Measurements from ENCODE around the gene TGFBRAP1. TPM values are rescaled to one million over a fixed set of nuclear protein-coding genes. Genes with fewer than 3 reads are reported as not detected.

Gene TGFBRAP1
- total and polyA plus RNA-seq, 9 of the 15 experiments (the other 6 are each of a cell fraction or from before 2014, with no cell fraction given): 3.7 to 18.0 (median 11.0) TPM

DNA sequence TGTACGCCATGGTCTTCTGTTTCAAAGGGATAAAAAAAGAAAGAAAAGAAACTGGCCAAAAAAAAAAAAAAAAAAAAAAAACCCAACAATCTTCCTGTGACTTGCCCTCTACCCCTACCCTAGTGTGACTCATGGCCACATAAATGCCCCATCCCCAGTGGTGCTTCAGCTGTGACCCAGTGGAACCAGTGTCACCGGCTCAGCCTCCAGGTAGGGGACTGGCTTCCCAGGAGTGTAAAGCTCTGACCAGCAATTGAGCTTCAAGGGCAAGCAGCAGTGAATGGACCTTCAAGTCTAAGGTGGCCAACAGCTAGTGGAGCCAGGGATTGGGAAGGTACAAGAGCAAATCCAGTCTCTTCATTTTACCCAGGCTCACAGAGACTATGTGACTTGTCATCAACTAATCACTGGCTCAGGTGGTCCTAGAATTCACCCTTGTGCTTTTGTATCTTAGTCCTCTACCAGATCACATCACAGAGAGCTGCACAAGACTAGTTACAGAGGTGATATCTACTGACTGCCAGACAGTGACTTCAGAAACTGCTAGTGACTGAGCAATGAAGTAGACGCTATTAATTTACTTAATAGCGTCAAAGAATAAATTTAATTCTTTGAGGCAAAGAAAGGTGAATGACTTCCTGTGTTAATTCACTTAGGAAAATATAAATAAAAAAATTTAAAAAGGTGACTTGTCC lies 1.3 kb upstream of the TGFBRAP1 start (continued):
- TF ChIP-seq GABPB1 (CRISPR knock-in tag; IDR thresholded peaks at IDR 0.05) (no peak), ARID1B (IDR thresholded peaks at IDR 0.05) (0 out of 2 replicates have a peak, but pooled peaks have one; percentile 12), FOXP1 (CRISPR knock-in tag; IDR thresholded peaks at IDR 0.05) (no peak), CBFB (CRISPR knock-in tag; IDR thresholded peaks at IDR 0.05) (no peak), ZBTB34 (CRISPR knock-in tag; IDR thresholded peaks at IDR 0.05) (no peak), PCBP2 (IDR thresholded peaks at IDR 0.05; ENCODE audit: low read depth, low read length, poor library complexity, severe bottlenecking) (no peak), TOE1 (IDR thresholded peaks at IDR 0.05; ENCODE audit: borderline replicate concordance) (no peak), TOE1 (CRISPR knock-in tag; IDR thresholded peaks at IDR 0.05; ENCODE audit: borderline replicate concordance, low read depth) (no peak), NCOA1 (IDR thresholded peaks at IDR 0.05; ENCODE audit: low read depth) (no peak), ZNF347 (CRISPR knock-in tag; IDR thresholded peaks at IDR 0.05; ENCODE audit: low read depth) (no peak), POU5F1 (IDR thresholded peaks at IDR 0.05; ENCODE audit: borderline replicate concordance, low read depth, low read length, partially characterized antibody) (no peak), CEBPG (CRISPR knock-in tag; IDR thresholded peaks at IDR 0.05) (no peak), CEBPG (tag; conservative IDR thresholded peaks at IDR 0.05 in 1 of 2, IDR thresholded peaks at IDR 0.05 in 1 of 2) (no peak), MTA2 (IDR thresholded peaks at IDR 0.05; ENCODE audit: low read depth) (no peak), TFAP4 (CRISPR knock-in tag; IDR thresholded peaks at IDR 0.05; ENCODE audit: borderline replicate concordance) (no peak), TAF1 (IDR thresholded peaks at IDR 0.05; ENCODE audit: control insufficient read depth, extremely low read depth, insufficient read depth, low read length, severe bottlenecking) (peak; percentile 15), PYGO2 (tag; IDR thresholded peaks at IDR 0.05) (no peak), ZNF324 (CRISPR knock-in tag; IDR thresholded peaks at IDR 0.05) (no peak), CSDE1 (IDR thresholded peaks at IDR 0.05) (no peak), RBFOX2 (IDR thresholded peaks at IDR 0.05; ENCODE audit: low read depth, low read length) (no peak), CC2D1A (IDR thresholded peaks at IDR 0.05) (no peak), BRD9 (IDR thresholded peaks at IDR 0.05; ENCODE audit: low read depth, partially characterized antibody) (peak; percentile 30)
- TF ChIP-seq, protein P1, sequence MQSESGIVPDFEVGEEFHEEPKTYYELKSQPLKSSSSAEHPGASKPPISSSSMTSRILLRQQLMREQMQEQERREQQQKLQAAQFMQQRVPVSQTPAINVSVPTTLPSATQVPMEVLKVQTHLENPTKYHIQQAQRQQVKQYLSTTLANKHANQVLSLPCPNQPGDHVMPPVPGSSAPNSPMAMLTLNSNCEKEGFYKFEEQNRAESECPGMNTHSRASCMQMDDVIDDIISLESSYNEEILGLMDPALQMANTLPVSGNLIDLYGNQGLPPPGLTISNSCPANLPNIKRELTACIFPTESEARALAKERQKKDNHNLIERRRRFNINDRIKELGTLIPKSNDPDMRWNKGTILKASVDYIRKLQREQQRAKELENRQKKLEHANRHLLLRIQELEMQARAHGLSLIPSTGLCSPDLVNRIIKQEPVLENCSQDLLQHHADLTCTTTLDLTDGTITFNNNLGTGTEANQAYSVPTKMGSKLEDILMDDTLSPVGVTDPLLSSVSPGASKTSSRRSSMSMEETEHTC (IDR thresholded peaks at IDR 0.05): no peak
- TF ChIP-seq, protein P2, sequence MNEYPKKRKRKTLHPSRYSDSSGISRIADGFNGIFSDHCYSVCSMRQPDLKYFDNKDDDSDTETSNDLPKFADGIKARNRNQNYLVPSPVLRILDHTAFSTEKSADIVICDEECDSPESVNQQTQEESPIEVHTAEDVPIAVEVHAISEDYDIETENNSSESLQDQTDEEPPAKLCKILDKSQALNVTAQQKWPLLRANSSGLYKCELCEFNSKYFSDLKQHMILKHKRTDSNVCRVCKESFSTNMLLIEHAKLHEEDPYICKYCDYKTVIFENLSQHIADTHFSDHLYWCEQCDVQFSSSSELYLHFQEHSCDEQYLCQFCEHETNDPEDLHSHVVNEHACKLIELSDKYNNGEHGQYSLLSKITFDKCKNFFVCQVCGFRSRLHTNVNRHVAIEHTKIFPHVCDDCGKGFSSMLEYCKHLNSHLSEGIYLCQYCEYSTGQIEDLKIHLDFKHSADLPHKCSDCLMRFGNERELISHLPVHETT (CRISPR knock-in tag; conservative IDR thresholded peaks at IDR 0.05 in 1 of 2, IDR thresholded peaks at IDR 0.05 in 1 of 2): 0 out of 4 replicates have a peak, but pooled peaks of 1 of the 2 experiments have one; percentile 4
